NCI-H1105 (cell line): ENCODE data around the gene MCF2L.

Experiments
- DNase-seq: peaks from one replicate; lab custom pipeline; 2025; lab: John Stamatoyannopoulos, UW

Gene MCF2L

GRCh38 chr13:112943309-112944125, 25.5 kb upstream of the MCF2L start:
- DNase-seq = peak; percentile 59

- DNase-seq = no peak
Measured at GRCh38 chr13:112947796-112948195, 21.2 kb upstream of the MCF2L start.

GRCh38 chr13:112951674-112952371, 17.2 kb upstream of the MCF2L start:
- DNase-seq = no peak

GRCh38 chr13:112952759-112953551, 16.1 kb upstream of the MCF2L start:
- DNase-seq = no peak

- no peak for DNase-seq
Measured at GRCh38 chr13:112953591-112954487, 15.2 kb upstream of the MCF2L start.

- DNase-seq = no peak
Measured at GRCh38 chr13:112954488-112955270, 14.3 kb upstream of the MCF2L start.

- DNase-seq = no peak
Measured at GRCh38 chr13:112955271-112955937, 13.6 kb upstream of the MCF2L start.

- DNase-seq = no peak
Measured at GRCh38 chr13:112955956-112956355, 13.1 kb upstream of the MCF2L start.

- no peak for DNase-seq
Measured at GRCh38 chr13:112956571-112957294, 12.3 kb upstream of the MCF2L start.

- DNase-seq = no peak
Measured at GRCh38 chr13:112957295-112957677, 11.7 kb upstream of the MCF2L start.

GRCh38 chr13:112958127-112958989, 10.7 kb upstream of the MCF2L start:
- DNase-seq = no peak

- no peak for DNase-seq
Measured at GRCh38 chr13:112959206-112959605, 9.8 kb upstream of the MCF2L start.

- DNase-seq = no peak
Measured at GRCh38 chr13:112959701-112960542, 9.1 kb upstream of the MCF2L start.

GRCh38 chr13:112960706-112961105, 8.3 kb upstream of the MCF2L start:
- DNase-seq = no peak

- DNase-seq = no peak
Measured at GRCh38 chr13:112961457-112962369, 7.3 kb upstream of the MCF2L start.

GRCh38 chr13:112962396-112962795, 6.6 kb upstream of the MCF2L start:
- DNase-seq = no peak
